ENCODE data around the gene LFNG. TPM values are rescaled to one million over a fixed set of nuclear protein-coding genes. Genes with fewer than 3 reads are reported as not detected.

The LFNG gene
- total and polyA plus RNA-seq, 7 donors, result 1.3 to 3.0 (median 2.4) TPM

DNA sequence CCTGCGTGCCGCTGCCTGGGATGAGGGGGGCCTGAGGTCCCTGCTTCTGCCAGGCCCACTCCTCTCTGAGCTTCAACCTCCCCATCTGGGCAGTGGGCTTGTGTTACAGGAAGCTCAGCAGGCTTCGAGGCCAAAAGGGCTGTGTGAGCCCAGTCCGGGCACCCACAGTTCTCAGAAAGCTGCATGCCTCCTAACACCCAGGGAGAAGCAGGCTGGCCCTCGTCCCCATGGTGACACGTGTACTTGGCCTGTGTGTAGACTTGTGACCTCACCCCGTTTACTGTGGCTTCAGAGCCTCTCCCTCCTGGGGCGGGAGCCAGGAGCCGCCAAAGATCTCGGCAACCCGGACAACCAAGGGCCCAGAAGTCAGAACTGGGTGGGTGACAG, 41.2 kb upstream of the LFNG start:
- DNase-seq (peak; percentile 79 to 86), ATAC-seq (peak; percentile 57 to 76 (median 62))
- Histone ChIP-seq H3K27me3 (ENCODE audit: insufficient read depth in 3 of 3, low read length in 2 of 3) (peaks cover 0 to 54% (median 17%) of the 10 kb centered on the region in 3 donors), H3K36me3 (ENCODE audit: insufficient read depth in 1 of 2, low read depth in 1 of 2) (no peaks in the 10 kb centered on the region), H3K27ac (no peak overlapping the region), H3K4me3 (peak overlapping the region; percentile 8), H3K4me1 (peaks cover 15% of the 10 kb centered on the region), H3K9me3 (no peaks in the 10 kb centered on the region)
- intact Hi-C loops (cut with DNase I), result loop anchor here in 1 of 2 donors (5.0 kb wide), 2 partner anchors 69 to 204 kb away; no protein-coding TSS in a partner anchor
- TF ChIP-seq CTCF (IDR thresholded peaks at IDR 0.05), result no peak
- WGBS, 3 donors, result 17 to 24% (median 21%) methylated on average over 9 to 11 of the region's 11 CpGs

DNA sequence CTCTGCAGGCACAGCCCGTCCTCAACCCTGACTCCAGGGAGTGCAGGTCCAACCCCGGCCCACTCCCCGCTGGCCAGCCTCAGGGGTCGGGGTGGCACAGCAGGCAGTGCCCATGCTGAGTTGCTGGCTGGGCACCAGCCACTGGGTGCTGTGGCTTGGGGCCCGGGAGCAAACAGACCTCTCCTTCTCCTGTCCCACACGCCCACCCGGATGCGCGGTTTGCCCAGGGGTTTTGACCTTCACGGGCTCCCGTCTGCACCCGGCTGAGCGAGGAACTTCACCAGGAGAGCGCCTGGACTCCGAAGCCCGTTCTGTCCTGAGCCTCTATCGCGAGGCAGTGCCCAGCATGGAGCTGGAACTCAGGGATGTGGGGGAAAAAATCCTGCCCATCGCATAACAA, 40.8 kb upstream of the LFNG start:
- H3K27ac ChIP-seq, result no peak overlapping the region

DNA sequence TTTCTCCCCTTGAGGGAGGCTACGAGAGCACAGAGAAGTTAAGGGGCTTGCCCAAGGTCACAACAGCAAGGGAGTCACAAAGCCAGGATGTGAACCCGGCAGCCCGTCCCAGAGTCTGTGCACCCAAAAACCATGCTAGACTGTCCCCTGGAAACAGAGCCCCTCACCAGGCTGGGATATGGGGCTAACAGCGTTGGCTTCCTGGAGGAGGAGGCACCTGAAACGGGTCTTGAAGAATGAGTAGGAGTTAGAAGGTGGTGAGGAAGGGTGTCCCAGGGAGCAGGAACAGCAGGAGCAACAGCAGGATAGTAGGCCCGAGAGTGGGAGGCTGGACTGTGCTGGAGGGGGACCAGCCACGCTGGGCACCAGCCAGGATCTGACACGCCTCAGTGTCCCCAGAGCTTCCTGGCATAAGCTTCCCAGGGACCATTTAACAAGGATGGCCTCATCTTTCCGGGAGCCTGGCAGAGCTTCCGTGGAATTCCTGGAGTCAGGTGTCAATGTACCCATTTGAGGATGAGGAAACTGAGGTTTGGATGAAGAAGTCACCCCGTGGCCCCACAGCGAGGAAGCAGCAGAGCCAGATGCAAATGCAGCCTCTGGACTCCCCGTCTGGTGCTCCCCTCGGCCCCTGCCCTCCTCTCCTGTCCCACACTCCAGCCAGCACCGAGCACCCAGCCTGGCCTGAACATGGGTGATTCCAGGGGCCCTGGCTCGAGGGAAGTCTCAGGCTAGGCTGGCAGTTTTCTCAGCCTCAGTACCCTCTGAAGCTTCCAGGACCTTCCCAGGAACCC, 40.1 kb upstream of the LFNG start:
- Histone ChIP-seq H3K27ac (no peak overlapping the region), H3K27me3 (ENCODE audit: insufficient read depth in 3 of 3, low read length in 2 of 3) (peaks cover 0 to 58% (median 17%) of the 10 kb centered on the region in 3 donors), H3K4me3 (no peak overlapping the region), H3K4me1 (peaks cover 15% of the 10 kb centered on the region), H3K9me3 (no peaks in the 10 kb centered on the region), H3K36me3 (ENCODE audit: insufficient read depth in 1 of 2, low read depth in 1 of 2) (no peaks in the 10 kb centered on the region)
- 46 to 63% (median 59%) methylated on average over 16 of the region's 16 CpGs for WGBS, 3 donors
- intact Hi-C loops (cut with DNase I), result loop anchor here in 1 of 2 donors (5.0 kb wide), 2 partner anchors 68 to 203 kb away; no protein-coding TSS in a partner anchor
- TF ChIP-seq CTCF (IDR thresholded peaks at IDR 0.05), result no peak
- DNase-seq (no peak), ATAC-seq (no peak)

More for the DNA sequence above, 40.8 kb upstream of the LFNG start:
- Histone ChIP-seq H3K9me3 (no peaks in the 10 kb centered on the region), H3K36me3 (ENCODE audit: insufficient read depth in 1 of 2, low read depth in 1 of 2) (no peaks in the 10 kb centered on the region), H3K4me3 (peak overlapping the region; percentile 8), H3K27me3 (ENCODE audit: insufficient read depth in 3 of 3, low read length in 2 of 3) (peaks cover 0 to 54% (median 17%) of the 10 kb centered on the region in 3 donors), H3K4me1 (peaks cover 15% of the 10 kb centered on the region)
- ATAC-seq (peak in 2 of 4 donors; percentile 19 to 27), DNase-seq (no peak)
- TF ChIP-seq CTCF (IDR thresholded peaks at IDR 0.05), result no peak
- 15 to 45% (median 25%) methylated on average over 17 to 19 of the region's 19 CpGs for WGBS, 3 donors
- intact Hi-C loops (cut with DNase I), result loop anchor here in 1 of 2 donors (5.0 kb wide), 2 partner anchors 69 to 204 kb away; no protein-coding TSS in a partner anchor

DNA sequence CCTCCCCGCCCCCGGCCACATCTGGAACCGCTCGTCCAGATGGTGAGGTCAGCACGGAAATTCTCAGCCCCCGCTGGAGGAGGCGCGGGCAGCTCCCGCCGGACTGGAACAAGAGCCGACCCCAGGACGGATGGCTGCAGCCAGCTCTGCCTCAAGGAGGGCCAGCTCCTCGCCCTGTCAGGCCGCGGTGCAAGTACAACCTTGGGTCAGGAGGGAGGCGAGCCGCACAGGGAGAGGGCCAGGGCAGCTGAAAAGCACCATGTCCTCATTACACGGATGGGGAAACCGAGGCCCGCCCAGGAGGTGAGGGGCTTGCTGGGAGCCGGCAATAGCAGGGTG, 39.5 kb upstream of the LFNG start:
- DNase-seq, result no peak
- H3K27ac ChIP-seq, result no peak overlapping the region
- WGBS, 3 donors, result 30 to 42% (median 31%) methylated on average over 21 of the region's 21 CpGs
- H3K27me3 ChIP-seq (ENCODE audit: insufficient read depth in 3 of 3, low read length in 2 of 3), result peaks cover 0 to 58% (median 15%) of the 10 kb centered on the region in 3 donors
- no peak for TF ChIP-seq CTCF (IDR thresholded peaks at IDR 0.05)
- ATAC-seq, result no peak
- H3K4me3 ChIP-seq, result no peak overlapping the region
- H3K9me3 ChIP-seq, result no peaks in the 10 kb centered on the region
- no peaks in the 10 kb centered on the region for H3K36me3 ChIP-seq (ENCODE audit: insufficient read depth in 1 of 2, low read depth in 1 of 2)
- intact Hi-C loops (cut with DNase I), result no loop called here
- peaks cover 15% of the 10 kb centered on the region for H3K4me1 ChIP-seq

Data from psoas muscle (tissue), 8 donors.